ENCODE measurements around the gene SLC25A45. TPM values are rescaled to one million over a fixed set of nuclear protein-coding genes. Genes with fewer than 3 reads are reported as not detected.

SLC25A45 gene, protein sequence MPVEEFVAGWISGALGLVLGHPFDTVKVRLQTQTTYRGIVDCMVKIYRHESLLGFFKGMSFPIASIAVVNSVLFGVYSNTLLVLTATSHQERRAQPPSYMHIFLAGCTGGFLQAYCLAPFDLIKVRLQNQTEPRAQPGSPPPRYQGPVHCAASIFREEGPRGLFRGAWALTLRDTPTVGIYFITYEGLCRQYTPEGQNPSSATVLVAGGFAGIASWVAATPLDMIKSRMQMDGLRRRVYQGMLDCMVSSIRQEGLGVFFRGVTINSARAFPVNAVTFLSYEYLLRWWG
- 2.7 TPM for polyA plus RNA-seq (2013, experiment 1 of 2; ENCODE audit: insufficient read length)
- polyA plus RNA-seq (2013, experiment 2 of 2; ENCODE audit: insufficient read length): 2.8 TPM

DNA sequence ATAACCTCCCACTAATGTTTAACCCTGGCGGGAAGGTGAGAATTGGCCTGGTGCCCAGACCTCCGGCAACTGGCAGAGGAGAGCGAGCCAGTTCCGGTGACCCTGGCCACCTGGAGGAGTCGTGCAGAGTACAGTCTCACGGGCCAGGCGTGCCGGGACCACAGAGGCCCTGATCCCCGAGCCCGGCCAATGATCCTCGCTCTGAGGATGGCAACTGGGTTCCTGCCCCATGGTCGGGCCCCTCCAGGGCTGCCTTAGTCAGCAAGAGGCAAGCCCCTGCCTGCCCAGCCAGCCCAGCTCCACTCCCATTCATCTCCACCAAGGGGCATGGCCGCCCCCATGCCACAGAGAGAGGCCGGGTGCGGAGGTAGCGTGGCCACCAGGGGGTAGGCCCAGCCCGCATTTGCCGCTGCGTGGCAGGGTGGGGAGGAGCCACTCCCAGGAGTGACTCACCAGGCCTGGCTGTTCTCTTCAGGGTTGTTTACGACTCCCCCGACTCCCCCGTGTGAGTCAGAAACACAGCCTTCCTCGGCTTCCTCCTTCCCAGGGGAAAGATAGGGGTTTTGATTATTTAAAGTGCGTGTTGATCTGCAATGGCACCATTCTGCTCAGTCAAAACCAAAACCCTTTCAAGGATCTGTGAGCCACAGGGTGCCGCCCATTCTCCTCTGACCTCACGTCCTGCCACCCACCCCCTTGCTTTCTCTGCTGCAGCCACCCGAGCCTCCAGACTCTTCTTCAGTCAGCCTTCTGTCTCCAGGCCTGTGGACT, at the start of gene SLC25A45:
Gene SLC25A45, minus strand, starts transcription at position 614 of the 771 bp plus-strand sequence. CDS start 695 bp downstream, outside the sequence.
- DNase-seq: peak; percentile 99

DNA sequence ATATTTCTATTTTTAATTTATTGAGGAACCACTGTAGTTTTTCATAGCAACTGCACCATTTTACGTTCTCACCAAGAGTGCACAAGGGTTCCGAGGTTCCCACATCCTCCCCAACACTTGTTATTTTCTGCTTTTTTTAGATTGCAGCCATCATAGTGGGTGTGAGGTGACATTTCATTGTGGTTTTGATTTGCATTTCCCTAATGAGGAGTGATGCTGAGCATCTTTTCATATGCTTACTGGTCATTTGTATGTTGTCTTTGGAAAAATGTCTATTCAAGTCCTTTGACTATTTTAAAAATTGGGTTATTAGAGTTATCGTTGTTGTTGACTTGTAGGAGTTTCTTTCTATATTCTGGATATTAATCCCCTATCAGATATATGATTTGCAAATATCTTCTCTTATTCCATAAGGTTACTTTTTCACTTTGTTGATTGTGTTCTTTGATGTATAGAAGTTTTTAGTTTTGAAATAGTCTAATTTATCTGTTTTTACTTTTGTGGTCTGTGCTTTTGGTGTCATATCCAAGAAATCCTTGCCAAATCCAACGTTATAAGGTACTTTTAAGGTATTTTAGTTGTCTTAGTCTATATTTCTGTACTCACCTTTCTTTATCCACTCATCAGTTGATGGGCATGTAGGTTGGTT, 49.1 kb upstream of the SLC25A45 start:
- no peak for DNase-seq

- peak; percentile 53 for DNase-seq
These were observed 48.2 kb upstream of the SLC25A45 start for GRCh38 chr11:65430406-65431217.

GRCh38 chr11:65429724-65430405, 47.4 kb upstream of the SLC25A45 start:
- peak; percentile 71 for DNase-seq

DNA sequence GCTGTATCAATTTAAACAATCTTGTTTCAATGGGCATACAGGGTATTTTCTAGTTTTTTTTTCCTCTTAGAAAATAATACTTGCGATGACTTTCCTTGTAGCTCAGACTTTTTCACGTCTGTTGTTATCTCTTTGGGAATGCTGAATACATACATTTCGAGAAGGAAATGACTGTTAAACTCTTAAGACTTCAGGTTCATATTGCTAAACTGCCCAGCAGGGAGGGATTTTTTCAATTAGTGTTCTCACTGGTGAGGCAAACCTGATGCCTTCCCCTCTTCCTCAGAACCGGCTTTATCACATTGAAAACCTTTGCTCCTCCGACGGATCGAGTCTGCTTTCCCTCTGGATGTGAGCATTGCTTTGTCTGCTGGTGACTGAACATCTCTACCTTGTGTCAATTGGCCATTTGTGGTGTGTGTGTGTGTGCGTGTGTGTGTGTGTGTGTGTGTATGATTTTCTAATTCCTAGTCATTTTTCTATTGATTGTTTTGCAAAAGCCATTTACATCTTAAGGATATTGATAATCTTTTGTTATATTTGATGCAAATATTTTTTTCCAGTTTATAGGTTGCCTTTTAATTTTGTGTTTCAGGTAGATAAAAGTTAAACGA, 46.7 kb upstream of the SLC25A45 start:
- peak; percentile 71 for DNase-seq

DNA sequence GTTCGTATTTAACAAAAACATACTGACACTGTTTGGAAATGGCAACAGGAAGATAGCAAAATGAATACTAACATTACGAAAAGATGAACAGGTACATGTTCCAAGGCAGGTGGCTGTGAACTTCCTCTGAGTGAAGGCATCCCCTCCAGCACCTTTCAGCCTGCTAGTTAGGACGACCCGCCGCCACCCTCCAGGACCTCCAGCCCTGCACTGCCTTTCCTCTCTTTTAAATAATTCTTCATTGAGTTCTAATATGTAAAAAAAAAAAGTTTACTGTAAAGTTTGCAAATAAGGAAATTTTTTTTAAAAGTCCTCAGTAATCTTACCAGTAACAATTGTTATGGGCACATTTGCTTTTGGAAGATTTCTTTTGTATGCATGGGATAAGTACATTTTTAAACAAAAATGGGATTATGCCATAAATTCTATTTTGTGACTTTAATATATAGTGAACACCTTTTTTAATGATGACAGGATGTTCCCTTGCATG, 46.2 kb upstream of the SLC25A45 start:
- peak; percentile 58 for DNase-seq

GRCh38 chr11:65427691-65428577, 45.5 kb upstream of the SLC25A45 start:
- peak; percentile 71 for DNase-seq

- peak; percentile 66 for DNase-seq
These were observed 44.6 kb upstream of the SLC25A45 start for GRCh38 chr11:65426839-65427690.

GRCh38 chr11:65425971-65426838, 43.8 kb upstream of the SLC25A45 start:
- DNase-seq: peak; percentile 89

DNA sequence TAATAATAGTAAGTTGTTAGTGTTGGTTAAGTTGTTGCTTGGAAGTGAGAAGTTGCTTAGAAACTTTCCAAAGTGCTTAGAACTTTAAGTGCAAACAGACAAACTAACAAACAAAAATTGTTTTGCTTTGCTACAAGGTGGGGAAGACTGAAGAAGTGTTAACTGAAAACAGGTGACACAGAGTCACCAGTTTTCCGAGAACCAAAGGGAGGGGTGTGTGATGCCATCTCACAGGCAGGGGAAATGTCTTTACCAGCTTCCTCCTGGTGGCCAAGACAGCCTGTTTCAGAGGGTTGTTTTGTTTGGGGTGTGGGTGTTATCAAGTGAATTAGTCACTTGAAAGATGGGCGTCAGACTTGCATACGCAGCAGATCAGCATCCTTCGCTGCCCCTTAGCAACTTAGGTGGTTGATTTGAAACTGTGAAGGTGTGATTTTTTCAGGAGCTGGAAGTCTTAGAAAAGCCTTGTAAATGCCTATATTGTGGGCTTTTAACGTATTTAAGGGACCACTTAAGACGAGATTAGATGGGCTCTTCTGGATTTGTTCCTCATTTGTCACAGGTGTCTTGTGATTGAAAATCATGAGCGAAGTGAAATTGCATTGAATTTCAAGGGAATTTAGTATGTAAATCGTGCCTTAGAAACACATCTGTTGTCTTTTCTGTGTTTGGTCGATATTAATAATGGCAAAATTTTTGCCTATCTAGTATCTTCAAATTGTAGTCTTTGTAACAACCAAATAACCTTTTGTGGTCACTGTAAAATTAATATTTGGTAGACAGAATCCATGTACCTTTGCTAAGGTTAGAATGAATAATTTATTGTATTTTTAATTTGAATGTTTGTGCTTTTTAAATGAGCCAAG, 42.9 kb upstream of the SLC25A45 start:
- peak; percentile 72 for DNase-seq

- peak; percentile 62 for DNase-seq
These were observed 42.0 kb upstream of the SLC25A45 start for GRCh38 chr11:65424205-65425104.

DNA sequence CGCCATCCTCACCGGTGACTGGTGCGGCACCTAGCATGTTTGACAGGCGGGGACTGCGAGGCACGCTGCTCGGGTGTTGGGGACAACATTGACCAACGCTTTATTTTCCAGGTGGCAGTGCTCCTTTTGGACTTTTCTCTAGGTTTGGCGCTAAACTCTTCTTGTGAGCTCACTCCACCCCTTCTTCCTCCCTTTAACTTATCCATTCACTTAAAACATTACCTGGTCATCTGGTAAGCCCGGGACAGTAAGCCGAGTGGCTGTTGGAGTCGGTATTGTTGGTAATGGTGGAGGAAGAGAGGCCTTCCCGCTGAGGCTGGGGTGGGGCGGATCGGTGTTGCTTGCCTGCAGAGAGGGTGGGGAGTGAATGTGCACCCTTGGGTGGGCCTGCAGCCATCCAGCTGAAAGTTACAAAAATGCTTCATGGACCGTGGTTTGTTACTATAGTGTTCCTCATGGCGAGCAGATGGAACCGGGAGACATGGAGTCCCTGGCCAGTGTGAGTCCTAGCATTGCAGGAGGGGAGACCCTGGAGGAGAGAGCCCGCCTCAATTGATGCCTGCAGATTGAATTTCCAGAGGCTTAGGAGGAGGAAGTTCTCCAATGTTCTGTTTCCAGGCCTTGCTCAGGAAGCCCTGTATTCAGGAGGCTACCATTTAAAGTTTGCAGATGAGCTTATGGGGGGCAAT, 41.2 kb upstream of the SLC25A45 start:
- DNase-seq: no peak

DNA sequence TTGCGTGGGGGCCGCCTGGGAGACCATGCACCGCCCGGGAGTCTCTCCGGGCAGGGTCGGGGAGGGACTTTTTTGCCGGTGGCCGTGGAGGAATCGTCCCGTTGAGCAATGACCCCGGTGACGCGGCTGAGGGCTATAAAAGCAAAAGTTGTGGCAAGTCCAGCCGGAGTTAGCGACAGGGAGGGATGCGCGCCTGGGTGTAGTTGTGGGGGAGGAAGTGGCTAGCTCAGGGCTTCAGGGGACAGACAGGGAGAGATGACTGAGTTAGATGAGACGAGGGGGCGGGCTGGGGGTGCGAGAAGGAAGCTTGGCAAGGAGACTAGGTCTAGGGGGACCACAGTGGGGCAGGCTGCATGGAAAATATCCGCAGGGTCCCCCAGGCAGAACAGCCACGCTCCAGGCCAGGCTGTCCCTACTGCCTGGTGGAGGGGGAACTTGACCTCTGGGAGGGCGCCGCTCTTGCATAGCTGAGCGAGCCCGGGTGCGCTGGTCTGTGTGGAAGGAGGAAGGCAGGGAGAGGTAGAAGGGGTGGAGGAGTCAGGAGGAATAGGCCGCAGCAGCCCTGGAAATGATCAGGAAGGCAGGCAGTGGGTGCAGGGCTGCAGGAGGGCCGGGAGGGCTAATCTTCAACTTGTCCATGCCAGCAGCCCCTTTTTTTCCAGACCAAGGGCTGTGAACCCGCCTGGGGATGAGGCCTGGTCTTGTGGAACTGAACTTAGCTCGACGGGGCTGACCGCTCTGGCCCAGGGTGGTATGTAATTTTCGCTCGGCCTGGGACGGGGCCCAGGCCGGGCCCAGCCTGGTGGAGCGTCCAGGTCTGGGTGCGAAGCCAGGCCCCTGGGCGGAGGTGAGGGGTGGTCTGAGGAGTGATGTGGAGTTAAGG, 40.4 kb upstream of the SLC25A45 start, which contains the start of gene NEAT1:
Gene NEAT1, plus strand, starts transcription at position 166 of the 883 bp plus-strand sequence.
- peak; percentile 97 for DNase-seq
